ENCODE data around the gene PRG3.

GRCh38 chr11:57332694-57333440, 48.1 kb downstream of the PRG3 start:
- no peak for TF ChIP-seq CTCF (IDR thresholded peaks at IDR 0.05)
- TF ChIP-seq POLR2A (IDR thresholded peaks at IDR 0.05) = no peak
